DOHH2 (cell line): Measurements from ENCODE around the gene RBAK.

Source experiments
- H3F3A ChIP-seq: fragments of 200-600 bp; sonication (generic), shearing (Covaris generic); 2 replicates; pipeline ENCODE4 v1.6.0; 2016; ENCODE audit warnings: antibody characterized with exemption, mild to moderate bottlenecking; ENCODE audit not compliant: control insufficient read depth, insufficient read depth
- H3K27ac ChIP-seq: fragments of 200-600 bp; sonication (generic); 2 replicates; pipeline ENCODE4 v1.5.1; 2014; ENCODE audit warnings: low read depth, mild to moderate bottlenecking, low read length, moderate library complexity
- H3K27me3 ChIP-seq: fragments of 200-600 bp; sonication (generic); 2 replicates; pipeline ENCODE4 v1.6.1; 2014; ENCODE audit warnings: mild to moderate bottlenecking, low read length, mixed read lengths; ENCODE audit not compliant: control insufficient read depth
- H3K36me3 ChIP-seq: fragments of 200-600 bp; sonication (generic); 2 replicates; pipeline ENCODE4 v1.6.1; 2014; ENCODE audit warnings: mild to moderate bottlenecking, low read length, moderate library complexity, mixed read lengths; ENCODE audit not compliant: control insufficient read depth
- H3K4me1 ChIP-seq: fragments of 200-600 bp; sonication (generic); 2 replicates; pipeline ENCODE4 v1.6.1; 2014; ENCODE audit warnings: mild to moderate bottlenecking, low read length, mixed read lengths; ENCODE audit not compliant: control insufficient read depth
- H3K4me2 ChIP-seq: fragments of 200-600 bp; sonication (generic); 2 replicates; pipeline ENCODE4 v1.6.0; 2014; ENCODE audit warnings: mild to moderate bottlenecking, low read length, moderate library complexity
- H3K4me3 ChIP-seq: fragments of 200-600 bp; sonication (generic); 2 replicates; pipeline ENCODE4 v1.5.1; 2014; ENCODE audit warnings: mild to moderate bottlenecking, low read length, mixed read lengths
- H3K79me2 ChIP-seq: fragments of 200-600 bp; sonication (generic); 2 replicates; pipeline ENCODE4 v1.6.1; 2014; ENCODE audit warnings: mild to moderate bottlenecking, low read length, mixed read lengths; ENCODE audit not compliant: control insufficient read depth
- H3K9me2 ChIP-seq: fragments of 200-600 bp; sonication (generic); replicated peaks from 2 replicates; pipeline ENCODE4 v1.6.1; 2014; ENCODE audit warnings: mild to moderate bottlenecking, low read length, mixed read lengths; ENCODE audit not compliant: control insufficient read depth
- H3K9me3 ChIP-seq: fragments of 200-600 bp; sonication (generic); 2 replicates; pipeline ENCODE4 v1.6.1; 2014; ENCODE audit warnings: antibody characterized with exemption, low read length, mixed read lengths; ENCODE audit not compliant: control insufficient read depth, insufficient read depth
- H4K20me1 ChIP-seq: fragments of 200-600 bp; sonication (generic); 2 replicates; pipeline ENCODE4 v1.6.0; 2014; ENCODE audit warnings: low read depth, mild to moderate bottlenecking, antibody characterized with exemption, low read length, moderate library complexity; ENCODE audit not compliant: control insufficient read depth, insufficient read depth
- EZH2phosphoT487 ChIP-seq: fragments of 200-600 bp; sonication (generic); IDR thresholded peaks from 2 replicates; pipeline ENCODE4 v1.6.1; 2017; ENCODE audit warnings: borderline replicate concordance, mild to moderate bottlenecking, antibody characterized with exemption, low read length, moderate library complexity, mixed read lengths
- TF ChIP-seq, protein P1 (sequence below): fragments of 200-600 bp; sonication (generic); IDR thresholded peaks from one replicate; pipeline ENCODE4 v1.5.1; 2014; ENCODE audit warnings: antibody characterized with exemption, mild to moderate bottlenecking, low read depth, low read length; ENCODE audit not compliant: poor library complexity, severe bottlenecking

RBAK gene

DNA sequence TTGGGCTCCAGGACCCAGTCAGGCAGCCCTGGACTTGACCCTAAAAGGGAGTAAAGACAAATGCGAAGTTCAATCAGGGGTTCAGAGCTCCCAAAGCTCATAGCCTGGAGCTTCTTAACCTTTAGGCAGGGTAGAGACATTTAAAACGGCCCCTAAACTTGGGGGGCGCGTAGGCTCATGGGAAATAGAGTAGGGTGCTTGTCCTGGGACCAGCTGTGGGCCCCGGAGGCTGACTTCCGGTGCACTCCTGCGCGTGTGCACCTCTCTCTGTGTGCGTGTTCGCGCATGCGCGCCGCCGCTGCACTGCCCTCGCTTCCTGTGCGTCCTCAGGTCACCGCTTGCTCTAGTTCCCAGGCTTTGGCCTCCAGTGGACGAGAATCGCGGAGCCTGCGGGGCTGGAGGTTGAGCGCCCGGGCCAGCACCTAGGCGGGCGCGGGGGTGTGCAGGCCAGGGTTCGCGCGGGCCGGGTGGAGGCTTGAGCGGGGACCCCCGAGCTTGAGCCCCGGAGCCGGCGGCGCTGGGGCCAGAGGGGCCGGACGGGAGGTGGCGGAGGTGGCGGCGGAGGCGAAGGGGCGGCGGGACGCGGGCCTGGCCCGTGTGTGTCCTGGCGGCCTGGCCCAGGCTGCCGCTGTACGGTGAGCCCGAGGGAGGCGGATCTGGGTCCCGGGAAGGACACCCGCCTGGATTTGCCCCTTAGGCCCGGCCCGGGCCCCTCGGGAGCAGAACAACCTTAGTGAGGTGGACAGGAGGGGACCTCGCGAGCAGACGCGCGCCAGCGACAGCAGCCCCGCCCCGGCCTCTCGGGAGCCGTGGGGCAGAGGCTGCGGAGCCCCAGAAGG, at the start of gene RBAK:
RBAK (plus strand) TSS at position 303 of the 839 bp plus-strand sequence. CDS start 2,217 bp downstream, outside the sequence.
- Histone ChIP-seq H3K27ac (peak within 1 kb of the TSS; percentile 43), H3K4me2 (peak within 1 kb of the TSS; percentile 61), H3K79me2 (peaks cover 44% of the 10 kb centered on the region), H3K4me3 (peak within 1 kb of the TSS; percentile 80), H3K9me3 (peaks cover 20% of the 10 kb centered on the region), H3K9me2 (no peaks in the 10 kb centered on the region), H4K20me1 (no peaks in the 10 kb centered on the region), H3K36me3 (peaks cover 46% of the 10 kb centered on the region), H3F3A (peaks cover 3% of the 10 kb centered on the region; the same call in 1 of the 2 replicates), H3K4me1 (peaks cover 13% of the 10 kb centered on the region), H3K27me3 (no peaks in the 10 kb centered on the region)
- no peak for TF ChIP-seq EZH2phosphoT487
- TF ChIP-seq, protein P1, sequence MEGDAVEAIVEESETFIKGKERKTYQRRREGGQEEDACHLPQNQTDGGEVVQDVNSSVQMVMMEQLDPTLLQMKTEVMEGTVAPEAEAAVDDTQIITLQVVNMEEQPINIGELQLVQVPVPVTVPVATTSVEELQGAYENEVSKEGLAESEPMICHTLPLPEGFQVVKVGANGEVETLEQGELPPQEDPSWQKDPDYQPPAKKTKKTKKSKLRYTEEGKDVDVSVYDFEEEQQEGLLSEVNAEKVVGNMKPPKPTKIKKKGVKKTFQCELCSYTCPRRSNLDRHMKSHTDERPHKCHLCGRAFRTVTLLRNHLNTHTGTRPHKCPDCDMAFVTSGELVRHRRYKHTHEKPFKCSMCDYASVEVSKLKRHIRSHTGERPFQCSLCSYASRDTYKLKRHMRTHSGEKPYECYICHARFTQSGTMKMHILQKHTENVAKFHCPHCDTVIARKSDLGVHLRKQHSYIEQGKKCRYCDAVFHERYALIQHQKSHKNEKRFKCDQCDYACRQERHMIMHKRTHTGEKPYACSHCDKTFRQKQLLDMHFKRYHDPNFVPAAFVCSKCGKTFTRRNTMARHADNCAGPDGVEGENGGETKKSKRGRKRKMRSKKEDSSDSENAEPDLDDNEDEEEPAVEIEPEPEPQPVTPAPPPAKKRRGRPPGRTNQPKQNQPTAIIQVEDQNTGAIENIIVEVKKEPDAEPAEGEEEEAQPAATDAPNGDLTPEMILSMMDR, result no peak

GRCh38 chr7:4996696-4997222, 48.9 kb upstream of the RBAK start:
- TF ChIP-seq, protein P1, result no peak
- TF ChIP-seq EZH2phosphoT487, result no peak
- Histone ChIP-seq H3K9me2 (no peaks in the 10 kb centered on the region), H3K27ac (no peak overlapping the region), H3K36me3 (peaks cover 70% of the 10 kb centered on the region), H3K4me3 (no peak overlapping the region), H3K27me3 (no peaks in the 10 kb centered on the region), H3K79me2 (no peaks in the 10 kb centered on the region), H3K9me3 (no peaks in the 10 kb centered on the region), H3F3A (no peaks in the 10 kb centered on the region), H4K20me1 (no peaks in the 10 kb centered on the region), H3K4me2 (no peak overlapping the region), H3K4me1 (no peaks in the 10 kb centered on the region)

- TF ChIP-seq EZH2phosphoT487, result no peak
- TF ChIP-seq, protein P1, result no peak
- Histone ChIP-seq H3K79me2 (no peaks in the 10 kb centered on the region), H3K9me2 (no peaks in the 10 kb centered on the region), H3K9me3 (no peaks in the 10 kb centered on the region), H3K4me2 (no peak overlapping the region), H3K4me1 (no peaks in the 10 kb centered on the region), H3K4me3 (no peak overlapping the region), H3F3A (no peaks in the 10 kb centered on the region), H3K36me3 (peaks cover 59% of the 10 kb centered on the region), H3K27ac (no peak overlapping the region), H4K20me1 (no peaks in the 10 kb centered on the region), H3K27me3 (no peaks in the 10 kb centered on the region)
Measured at GRCh38 chr7:4998244-4998643, 47.4 kb upstream of the RBAK start.
